GM19455 (cell line): ENCODE results near the gene MUSK.

Experiments used
- ATAC-seq: cut with Tn5 transposase; IDR thresholded peaks from one replicate; pipeline ENCODE4 v1.9.1; 2021; ENCODE audit not compliant: unreplicated experiment

The MUSK gene

GRCh38 chr9:110847671-110848070 lies 179.1 kb downstream of the MUSK start:
- no peak for ATAC-seq

GRCh38 chr9:110850401-110851135 lies 182.0 kb downstream of the MUSK start:
- no peak for ATAC-seq
